Endothelial cell of umbilical vein (primary cell): ENCODE data around the gene NRGN. TPM values are rescaled to one million over a fixed set of nuclear protein-coding genes. Genes with fewer than 3 reads are reported as not detected.

Experiments used
- BruUV-seq: library from RNA; stranded (reverse); fragments of 400-500 nt; replicated peaks from 2 replicates; lab custom pipeline; 2021; lab: Mats Ljungman, UMichigan
- CTCF ChIA-PET: fragments of 300-600, 350-600 bp; sonication (Branson Sonifier 250); formaldehyde crosslinking; loops from one replicate; lab custom pipeline; 2021; ENCODE audit warnings: antibody characterized with exemption, inconsistent platforms; lab: Charles Lee
- POLR2A ChIA-PET: fragments of 300-600, 350-600 bp; sonication (Branson Sonifier 250); formaldehyde crosslinking; loops from one replicate; lab custom pipeline; 2021; ENCODE audit warnings: antibody characterized with exemption, inconsistent platforms; lab: Charles Lee
- DNase-seq: peaks from one replicate; pipeline ENCODE4 v3.0.0-alpha.2; 2011; ENCODE audit warnings: low read depth, low spot score
- FAIRE-seq: peaks from 2 replicates; lab custom pipeline; 2011; peaks lifted over from hg19 to GRCh38; lab: Jason Lieb, UNC
- H2AFZ ChIP-seq: 2 replicates; pipeline ENCODE4 v1.6.0; 2012; ENCODE audit warnings: low read depth, low read length, control low read depth, inconsistent platforms
- H3K27ac ChIP-seq: 2 replicates; pipeline ENCODE4 v1.5.1; 2011; ENCODE audit warnings: low read depth, mild to moderate bottlenecking, control low read depth, low read length, moderate library complexity; ENCODE audit not compliant: insufficient read depth
- H3K27me3 ChIP-seq, 2 experiments: 2 replicates each; pipeline versions ENCODE4 v1.6.0 to v1.6.1; 2011; ENCODE audit warnings: low read length in 2 of 2, mixed read lengths in 1 of 2; ENCODE audit not compliant: control insufficient read depth in 2 of 2, insufficient read depth in 2 of 2
- H3K36me3 ChIP-seq, 2 experiments: 2 replicates in 1 of 2; 3 replicates in 1 of 2; pipeline ENCODE4 v1.5.1; 2011; ENCODE audit warnings: low read length in 2 of 2, mild to moderate bottlenecking in 1 of 2, moderate library complexity in 1 of 2; ENCODE audit not compliant: control insufficient read depth in 2 of 2, insufficient read depth in 2 of 2; ENCODE audit errors: extremely low read depth in 1 of 2
- H3K4me1 ChIP-seq: 3 replicates; pipeline ENCODE4 v1.5.1; 2011; ENCODE audit warnings: mild to moderate bottlenecking, low read length; ENCODE audit not compliant: control insufficient read depth, insufficient read depth; ENCODE audit errors: extremely low read depth
- H3K4me2 ChIP-seq: 2 replicates; pipeline ENCODE4 v1.6.1; 2011; ENCODE audit warnings: low read length, control low read depth, mixed read lengths; ENCODE audit not compliant: insufficient read depth
- H3K4me3 ChIP-seq, 3 experiments: fragments of 200-600 bp in 1 of 3; sonication (generic), shearing (Covaris generic) in 1 of 3; replicated peaks in 1 of 3; 2 replicates each; pipeline ENCODE4 v1.5.1; 2011 to 2016; ENCODE audit warnings: control low read depth in 3 of 3, low read length in 3 of 3, mild to moderate bottlenecking in 2 of 3, inconsistent platforms in 1 of 3, low read depth in 1 of 3, moderate library complexity in 1 of 3; ENCODE audit not compliant: insufficient read depth in 1 of 3
- H3K79me2 ChIP-seq: 2 replicates; pipeline ENCODE4 v1.6.0; 2012; ENCODE audit warnings: low read length, inconsistent platforms; ENCODE audit not compliant: control insufficient read depth, insufficient read depth
- H3K9ac ChIP-seq: replicated peaks from 2 replicates; pipeline ENCODE3; 2011; ENCODE audit warnings: low read length, control low read depth; ENCODE audit not compliant: insufficient read depth; ENCODE audit errors: extremely low read depth
- H3K9me1 ChIP-seq: replicated peaks from 3 replicates; pipeline ENCODE4 v1.6.0; 2011; ENCODE audit warnings: mild to moderate bottlenecking, low read length; ENCODE audit not compliant: control insufficient read depth, insufficient read depth; ENCODE audit errors: extremely low read depth
- H3K9me3 ChIP-seq: replicated peaks from 2 replicates; pipeline ENCODE4 v1.5.1; 2012; ENCODE audit warnings: low read length, inconsistent platforms; ENCODE audit not compliant: control insufficient read depth, insufficient read depth
- H4K20me1 ChIP-seq: replicated peaks from 2 replicates; pipeline ENCODE3; 2011; ENCODE audit warnings: mild to moderate bottlenecking, low read length; ENCODE audit not compliant: control insufficient read depth, insufficient read depth; ENCODE audit errors: extremely low read depth
- CTCF ChIP-seq, 2 donors: IDR thresholded peaks; 1 replicate in 1 of 2; 2 replicates in 1 of 2; pipeline ENCODE4 v1.5.1; 2011; ENCODE audit warnings: low read length in 2 of 2, mild to moderate bottlenecking in 2 of 2, moderate library complexity in 2 of 2, control low read depth in 1 of 2, inconsistent platforms in 1 of 2, low read depth in 1 of 2; ENCODE audit not compliant: insufficient read depth in 1 of 2; ENCODE audit errors: extremely low read depth in 1 of 2
- EZH2 ChIP-seq: IDR thresholded peaks from 2 replicates; pipeline ENCODE4 v1.6.1; 2012; ENCODE audit warnings: borderline replicate concordance, low read depth, mild to moderate bottlenecking, moderate library complexity, low read length, inconsistent platforms; ENCODE audit not compliant: severe bottlenecking
- FOS ChIP-seq: IDR thresholded peaks from 2 replicates; pipeline ENCODE4 v1.6.1; 2011; ENCODE audit warnings: mild to moderate bottlenecking, low read length, moderate library complexity, borderline replicate concordance; ENCODE audit not compliant: insufficient read depth
- GATA2 ChIP-seq: IDR thresholded peaks from 2 replicates; pipeline ENCODE4 v1.7.0; 2011; ENCODE audit warnings: low read depth, mild to moderate bottlenecking, moderate library complexity, mixed read lengths, low read length; ENCODE audit not compliant: insufficient read length, insufficient read depth
- JUN ChIP-seq: IDR thresholded peaks from 2 replicates; pipeline ENCODE4 v1.6.1; 2011; ENCODE audit warnings: borderline replicate concordance, low read depth; ENCODE audit not compliant: insufficient read length, insufficient read depth
- MAX ChIP-seq: IDR thresholded peaks from 2 replicates; pipeline ENCODE4 v1.6.1; 2011; ENCODE audit not compliant: insufficient read depth, insufficient read length
- MYC ChIP-seq: IDR thresholded peaks from one replicate; pipeline ENCODE4 v1.6.1; 2011; ENCODE audit warnings: mild to moderate bottlenecking, low read depth, low read length
- POLR2A ChIP-seq: IDR thresholded peaks from 2 replicates; pipeline ENCODE4 v1.6.1; 2012; ENCODE audit warnings: low read depth, mild to moderate bottlenecking, control low read depth, low read length
- POLR2AphosphoS5 ChIP-seq: IDR thresholded peaks from 2 replicates; pipeline ENCODE4 v1.6.1; 2012; ENCODE audit warnings: low read depth, mild to moderate bottlenecking, control low read depth, low read length, moderate library complexity; ENCODE audit not compliant: insufficient read depth
- dilution Hi-C: fragments of 300-500 bp; cut with MboI; formaldehyde crosslinking; loops from one replicate; pipeline ENCODE4 v1.15.0; 2019; ENCODE audit warnings: low sequenced_read_pairs; ENCODE audit not compliant: extremely low pct_ligation_motif_present
- intact Hi-C: fragments of 100-400 bp; cut with micrococcal nuclease; formaldehyde crosslinking; loops from one replicate; pipeline ENCODE4 v1.10.0; 2022
- polyA plus RNA-seq, 4 experiments: library from polyadenylated mRNA; depleted of rRNA in 3 of 4; stranded (reverse) in 3 of 4; unstranded in 1 of 4; fragments of >200 nt; gene quantifications; 2 replicates each; pipeline versions ENCODE4 v1.2.1 to v1.2.3, GENCODE V29; 2011 to 2012; ENCODE audit warnings: missing spikeins in 1 of 4
- total RNA-seq: library from RNA; stranded (reverse); gene quantifications from 2 replicates; pipeline ENCODE4 v1.2.3, GENCODE V29; 2021

NRGN gene
- total and polyA plus RNA-seq, 2 donors (not counting 3 experiments of a cell fraction or from before 2014, with no cell fraction given), result 29.1 to 33.5 TPM

- ChIA-PET POLR2A (interaction anchor here (1.1 to 5.0 kb wide), 5 partner anchors 12 to 77 kb away, joined by 3 to 67 read pairs (median 9); partner anchors contain the start of genes SIAE and SPA17), CTCF (interaction anchor here (1.0 to 16.9 kb wide), 17 partner anchors 13 to 129 kb away, joined by 3 to 301 read pairs (median 7); partner anchors contain the start of genes ESAM, MSANTD2, ROBO3 and SIAE)
- Histone ChIP-seq H3K4me2 (peak overlapping the region; percentile 13), H3K9me1 (no peaks in the 10 kb centered on the region), H3K79me2 (no peaks in the 10 kb centered on the region), H3K27me3 (no peaks in the 10 kb centered on the region), H2AFZ (no peak overlapping the region), H3K36me3 (peaks cover 2 to 3% of the 10 kb centered on the region in 2 experiments), H3K9me3 (no peaks in the 10 kb centered on the region), H3K4me1 (peaks cover 40% of the 10 kb centered on the region), H4K20me1 (no peaks in the 10 kb centered on the region), H3K4me3 (no peak overlapping the region), H3K27ac (peak overlapping the region; percentile 70), H3K9ac (peak overlapping the region; percentile 27)
- TF ChIP-seq JUN (no peak), GATA2 (no peak), EZH2 (no peak), MYC (no peak), MAX (no peak), CTCF (IDR thresholded peaks at IDR 0.05; ENCODE audit: extremely low read depth in 1 of 2, insufficient read depth in 1 of 2, low read depth in 1 of 2, low read length in 2 of 2) (no peak), POLR2A (peak; percentile 10), FOS (peak; percentile 19), POLR2AphosphoS5 (no peak)
- dilution Hi-C loops, result no loop called here
- intact Hi-C loops, result loop anchor here (1.0 kb wide), 1 partner anchor 12 kb away; no protein-coding TSS in a partner anchor
- no peak for FAIRE-seq
- DNase-seq, result peak; percentile 50
- no TSS peak for BruUV-seq
Measured at GRCh38 chr11:124747406-124748099, 7.8 kb downstream of the NRGN start.
